PC-3 (cell line): Measurements from ENCODE around the gene CHMP1B.

Source experiments
- EZH2 ChIP-seq: fragments of 300-600 bp; sonication (generic); IDR thresholded peaks from one replicate; pipeline ENCODE4 v1.6.1; 2017; ENCODE audit warnings: antibody characterized with exemption, mild to moderate bottlenecking, low read length; ENCODE audit not compliant: unreplicated experiment
- EZH2phosphoT487 ChIP-seq: fragments of 300-600 bp; sonication (generic); IDR thresholded peaks from 2 replicates; pipeline ENCODE4 v1.6.1; 2018; ENCODE audit warnings: mild to moderate bottlenecking, antibody characterized with exemption, low read length, borderline replicate concordance
- TF ChIP-seq, protein P1 (sequence below): fragments of 300-600 bp; sonication (generic); conservative IDR thresholded peaks from 2 replicates; pipeline ENCODE4 v1.5.1; 2017; ENCODE audit warnings: antibody characterized with exemption, low read depth, mild to moderate bottlenecking, low read length

- TF ChIP-seq, protein P1, sequence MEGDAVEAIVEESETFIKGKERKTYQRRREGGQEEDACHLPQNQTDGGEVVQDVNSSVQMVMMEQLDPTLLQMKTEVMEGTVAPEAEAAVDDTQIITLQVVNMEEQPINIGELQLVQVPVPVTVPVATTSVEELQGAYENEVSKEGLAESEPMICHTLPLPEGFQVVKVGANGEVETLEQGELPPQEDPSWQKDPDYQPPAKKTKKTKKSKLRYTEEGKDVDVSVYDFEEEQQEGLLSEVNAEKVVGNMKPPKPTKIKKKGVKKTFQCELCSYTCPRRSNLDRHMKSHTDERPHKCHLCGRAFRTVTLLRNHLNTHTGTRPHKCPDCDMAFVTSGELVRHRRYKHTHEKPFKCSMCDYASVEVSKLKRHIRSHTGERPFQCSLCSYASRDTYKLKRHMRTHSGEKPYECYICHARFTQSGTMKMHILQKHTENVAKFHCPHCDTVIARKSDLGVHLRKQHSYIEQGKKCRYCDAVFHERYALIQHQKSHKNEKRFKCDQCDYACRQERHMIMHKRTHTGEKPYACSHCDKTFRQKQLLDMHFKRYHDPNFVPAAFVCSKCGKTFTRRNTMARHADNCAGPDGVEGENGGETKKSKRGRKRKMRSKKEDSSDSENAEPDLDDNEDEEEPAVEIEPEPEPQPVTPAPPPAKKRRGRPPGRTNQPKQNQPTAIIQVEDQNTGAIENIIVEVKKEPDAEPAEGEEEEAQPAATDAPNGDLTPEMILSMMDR: no peak
- TF ChIP-seq EZH2phosphoT487 (no peak), EZH2 (no peak)
These were observed 40.8 kb upstream of the CHMP1B start for GRCh38 chr18:11810379-11810778.
